ENCODE measurements around the gene PTPRQ. TPM values are rescaled to one million over a fixed set of nuclear protein-coding genes. Genes with fewer than 3 reads are reported as not detected.
A peak's percentile ranks its signal among the peaks of the same experiment; 100 is the strongest.

PTPRQ gene
- total RNA-seq, 1 donor from 2014 or later, result not detected

GRCh38 chr12:80432061-80432460 is 12.0 kb upstream of the PTPRQ start:
- FAIRE-seq, result no peak
- DNase-seq (ENCODE audit: low read depth), result peak; percentile 19
- Histone ChIP-seq H3K27me3 (ENCODE audit: control insufficient read depth, insufficient read depth, low read length) (no peaks in the 10 kb centered on the region), H3K36me3 (ENCODE audit: control insufficient read depth, insufficient read depth, low read length) (no peaks in the 10 kb centered on the region), H3K4me3 (ENCODE audit: low read depth, low read length) (no peak overlapping the region)
- TF ChIP-seq, protein P1, sequence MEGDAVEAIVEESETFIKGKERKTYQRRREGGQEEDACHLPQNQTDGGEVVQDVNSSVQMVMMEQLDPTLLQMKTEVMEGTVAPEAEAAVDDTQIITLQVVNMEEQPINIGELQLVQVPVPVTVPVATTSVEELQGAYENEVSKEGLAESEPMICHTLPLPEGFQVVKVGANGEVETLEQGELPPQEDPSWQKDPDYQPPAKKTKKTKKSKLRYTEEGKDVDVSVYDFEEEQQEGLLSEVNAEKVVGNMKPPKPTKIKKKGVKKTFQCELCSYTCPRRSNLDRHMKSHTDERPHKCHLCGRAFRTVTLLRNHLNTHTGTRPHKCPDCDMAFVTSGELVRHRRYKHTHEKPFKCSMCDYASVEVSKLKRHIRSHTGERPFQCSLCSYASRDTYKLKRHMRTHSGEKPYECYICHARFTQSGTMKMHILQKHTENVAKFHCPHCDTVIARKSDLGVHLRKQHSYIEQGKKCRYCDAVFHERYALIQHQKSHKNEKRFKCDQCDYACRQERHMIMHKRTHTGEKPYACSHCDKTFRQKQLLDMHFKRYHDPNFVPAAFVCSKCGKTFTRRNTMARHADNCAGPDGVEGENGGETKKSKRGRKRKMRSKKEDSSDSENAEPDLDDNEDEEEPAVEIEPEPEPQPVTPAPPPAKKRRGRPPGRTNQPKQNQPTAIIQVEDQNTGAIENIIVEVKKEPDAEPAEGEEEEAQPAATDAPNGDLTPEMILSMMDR (IDR thresholded peaks at IDR 0.05; ENCODE audit: insufficient read depth, low read length, severe bottlenecking), result no peak

- no peak for FAIRE-seq
- no peaks in the 10 kb centered on the region for H3K27me3 ChIP-seq (ENCODE audit: control insufficient read depth, insufficient read depth, low read length)
- no peak overlapping the region for H3K4me3 ChIP-seq (ENCODE audit: low read depth, low read length)
- no peaks in the 10 kb centered on the region for H3K36me3 ChIP-seq (ENCODE audit: control insufficient read depth, insufficient read depth, low read length)
- TF ChIP-seq, protein P1 (IDR thresholded peaks at IDR 0.05; ENCODE audit: insufficient read depth, low read length, severe bottlenecking), result no peak
- peak; percentile 25 for DNase-seq (ENCODE audit: low read depth)
Observed at GRCh38 chr12:80441921-80442320, 2.1 kb upstream of the PTPRQ start.

- H3K36me3 ChIP-seq (ENCODE audit: control insufficient read depth, insufficient read depth, low read length), result no peaks in the 10 kb centered on the region
- DNase-seq (ENCODE audit: low read depth), result peak; percentile 93
- no peak overlapping the region for H3K4me3 ChIP-seq (ENCODE audit: low read depth, low read length)
- no peaks in the 10 kb centered on the region for H3K27me3 ChIP-seq (ENCODE audit: control insufficient read depth, insufficient read depth, low read length)
- TF ChIP-seq, protein P1 (IDR thresholded peaks at IDR 0.05; ENCODE audit: insufficient read depth, low read length, severe bottlenecking), result no peak
- FAIRE-seq, result no peak
Observed at GRCh38 chr12:80442426-80443222, 1.4 kb upstream of the PTPRQ start.

DNA sequence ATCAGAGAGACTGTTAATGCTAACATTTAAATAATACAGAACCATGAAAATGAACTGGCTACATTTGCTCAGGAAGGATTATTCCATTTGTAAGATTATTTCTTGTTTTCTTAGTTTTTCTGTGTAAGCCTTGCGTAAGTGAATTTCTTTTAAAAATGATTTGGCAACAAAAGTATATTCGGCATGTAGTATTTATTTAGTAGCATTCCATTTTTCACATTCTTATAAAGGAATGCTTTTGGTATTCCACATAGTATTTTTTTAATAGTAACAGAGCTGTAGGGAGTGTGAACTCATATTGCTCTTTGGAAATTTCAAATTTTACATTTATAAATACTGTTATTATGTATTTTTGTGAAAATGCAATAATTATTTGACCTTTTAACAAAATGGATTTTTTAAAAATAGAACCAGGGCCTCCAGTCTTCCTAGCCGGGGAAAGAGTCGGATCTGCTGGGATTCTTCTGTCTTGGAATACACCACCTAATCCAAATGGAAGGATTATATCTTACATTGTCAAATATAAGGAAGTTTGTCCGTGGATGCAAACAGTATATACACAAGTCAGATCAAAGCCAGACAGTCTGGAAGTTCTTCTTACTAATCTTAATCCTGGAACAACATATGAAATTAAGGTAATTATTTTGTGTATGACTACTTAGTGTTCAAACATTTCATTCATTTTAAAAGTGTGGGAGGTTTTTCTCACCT is 1.2 kb downstream of the PTPRQ start:
- TF ChIP-seq, protein P1 (IDR thresholded peaks at IDR 0.05; ENCODE audit: insufficient read depth, low read length, severe bottlenecking), result no peak
- FAIRE-seq, result no peak

GRCh38 chr12:80456513-80456912 is 12.5 kb downstream of the PTPRQ start:
- TF ChIP-seq, protein P1 (IDR thresholded peaks at IDR 0.05; ENCODE audit: insufficient read depth, low read length, severe bottlenecking), result no peak
- Histone ChIP-seq H3K4me3 (ENCODE audit: low read depth, low read length) (no peak overlapping the region), H3K36me3 (ENCODE audit: control insufficient read depth, insufficient read depth, low read length) (no peaks in the 10 kb centered on the region), H3K27me3 (ENCODE audit: control insufficient read depth, insufficient read depth, low read length) (no peaks in the 10 kb centered on the region)
- DNase-seq (ENCODE audit: low read depth), result no peak
- FAIRE-seq, result no peak

More for the DNA sequence above, 1.2 kb downstream of the PTPRQ start:
- no peak for DNase-seq (ENCODE audit: low read depth)
- H3K4me3 ChIP-seq (ENCODE audit: low read depth, low read length), result no peak overlapping the region
- no peaks in the 10 kb centered on the region for H3K36me3 ChIP-seq (ENCODE audit: control insufficient read depth, insufficient read depth, low read length)
- H3K27me3 ChIP-seq (ENCODE audit: control insufficient read depth, insufficient read depth, low read length), result no peaks in the 10 kb centered on the region
